Liver (tissue), 9 donors: Measurements from ENCODE around the gene MVB12B. TPM values are rescaled to one million over a fixed set of nuclear protein-coding genes. Genes with fewer than 3 reads are reported as not detected.

Experiments used
- DNase-seq: peaks from one replicate; pipeline ENCODE4 v3.0.0-alpha.2; 2017; ENCODE audit warnings: low spot score
- H3K27ac ChIP-seq, 2 donors: one replicate each; pipeline ENCODE4 v1.7.0; 2013; ENCODE audit warnings: inconsistent platforms in 2 of 2, low read length in 2 of 2, control low read depth in 1 of 2, low read depth in 1 of 2, mild to moderate bottlenecking in 1 of 2
- H3K27me3 ChIP-seq, 4 donors: one replicate each; pipeline versions ENCODE4 v1.6.1 to v1.7.0; 2013; ENCODE audit warnings: low read length in 3 of 4, inconsistent platforms in 1 of 4, mild to moderate bottlenecking in 1 of 4, moderate library complexity in 1 of 4; ENCODE audit not compliant: control insufficient read depth in 4 of 4, insufficient read depth in 4 of 4
- H3K36me3 ChIP-seq, 4 donors: one replicate each; pipeline versions ENCODE4 v1.6.1 to v1.7.0; 2013; ENCODE audit warnings: low read length in 3 of 4, mild to moderate bottlenecking in 3 of 4, low read depth in 1 of 4, moderate library complexity in 1 of 4; ENCODE audit not compliant: control insufficient read depth in 4 of 4, insufficient read depth in 3 of 4
- H3K4me1 ChIP-seq, 4 donors: one replicate each; pipeline versions ENCODE4 v1.6.1 to v1.7.0; 2013; ENCODE audit warnings: low read length in 3 of 4, mild to moderate bottlenecking in 3 of 4, moderate library complexity in 1 of 4; ENCODE audit not compliant: control insufficient read depth in 4 of 4, insufficient read depth in 4 of 4
- H3K4me3 ChIP-seq, 3 donors: one replicate each; pipeline versions ENCODE4 v1.6.1 to v1.7.0; 2013; ENCODE audit warnings: low read length in 3 of 3, control low read depth in 1 of 3, low read depth in 1 of 3, mild to moderate bottlenecking in 1 of 3
- H3K9ac ChIP-seq, 2 donors: one replicate each; pipeline ENCODE4 v1.7.0; 2013; ENCODE audit warnings: low read length in 2 of 2, mild to moderate bottlenecking in 2 of 2, moderate library complexity in 2 of 2, control low read depth in 1 of 2, low read depth in 1 of 2
- H3K9me3 ChIP-seq, 4 donors: one replicate each; pipeline versions ENCODE4 v1.6.1 to v1.7.0; 2013; ENCODE audit warnings: low read length in 3 of 4; ENCODE audit not compliant: control insufficient read depth in 4 of 4
- EGR1 ChIP-seq, 2 donors: IDR thresholded peaks; 2 replicates each; pipeline ENCODE4 v1.6.1; 2016 to 2018; ENCODE audit warnings: antibody characterized with exemption in 2 of 2, low read depth in 2 of 2
- FOXA1 ChIP-seq: IDR thresholded peaks from 2 replicates; pipeline ENCODE4 v1.6.1; 2016; ENCODE audit warnings: antibody characterized with exemption
- FOXA2 ChIP-seq: IDR thresholded peaks from 2 replicates; pipeline ENCODE4 v1.6.1; 2016; ENCODE audit warnings: antibody characterized with exemption
- GABPA ChIP-seq, 2 donors: IDR thresholded peaks in 1 of 2; conservative IDR thresholded peaks in 1 of 2; 2 replicates each; pipeline ENCODE4 v1.6.1; 2016; ENCODE audit warnings: antibody characterized with exemption in 2 of 2, mild to moderate bottlenecking in 1 of 2, moderate library complexity in 1 of 2
- HNF4A ChIP-seq, 2 donors: conservative IDR thresholded peaks; 2 replicates each; pipeline ENCODE4 v1.6.1; 2016; ENCODE audit warnings: antibody characterized with exemption in 2 of 2, mild to moderate bottlenecking in 2 of 2
- HNF4G ChIP-seq: IDR thresholded peaks from 2 replicates; pipeline ENCODE4 v1.6.1; 2016; ENCODE audit warnings: antibody characterized with exemption
- JUND ChIP-seq, 2 donors: IDR thresholded peaks; 2 replicates each; pipeline ENCODE4 v1.6.1; 2016; ENCODE audit warnings: antibody characterized with exemption in 2 of 2
- NR2F2 ChIP-seq: IDR thresholded peaks from 2 replicates; pipeline ENCODE4 v1.6.1; 2016; ENCODE audit warnings: antibody characterized with exemption
- RAD21 ChIP-seq, 2 donors: IDR thresholded peaks; 2 replicates each; pipeline ENCODE4 v1.6.1; 2016; ENCODE audit warnings: antibody characterized with exemption in 2 of 2, mild to moderate bottlenecking in 2 of 2
- RXRA ChIP-seq, 2 donors: IDR thresholded peaks; 2 replicates each; pipeline ENCODE4 v1.6.1; 2017 to 2018; ENCODE audit warnings: antibody characterized with exemption in 2 of 2, mild to moderate bottlenecking in 1 of 2
- SP1 ChIP-seq: IDR thresholded peaks from 2 replicates; pipeline ENCODE4 v1.6.1; 2018; ENCODE audit warnings: antibody characterized with exemption, mild to moderate bottlenecking
- TAF1 ChIP-seq: conservative IDR thresholded peaks from 2 replicates; pipeline ENCODE4 v1.6.1; 2016; ENCODE audit warnings: antibody characterized with exemption, mild to moderate bottlenecking
- YY1 ChIP-seq: IDR thresholded peaks from 2 replicates; pipeline ENCODE4 v1.6.1; 2016; ENCODE audit warnings: antibody characterized with exemption, mild to moderate bottlenecking
- WGBS: extraction: QIAGEN DNeasy Blood & Tissue Kit; methylation state at CpG from one replicate; pipeline ENCODE4 v1.1.7; 2013; 5-methylcytosine and 5-hydroxymethylcytosine counted together
- polyA plus RNA-seq, 2 donors: library from polyadenylated mRNA; stranded (reverse) in 1 of 2; unstranded in 1 of 2; fragments of 200-250 nt in 1 of 2; fragments of >200 nt in 1 of 2; fragmentation: Nextera tagmentation in 1 of 2; extraction: Ambion mirVana in 1 of 2; gene quantifications; one replicate each; pipeline versions ENCODE4 v1.2.1 to v1.2.3, GENCODE V29; 2013 to 2015
- total RNA-seq, 2 donors: library from RNA; depleted of rRNA; stranded (reverse); fragments of >200 nt; gene quantifications; one replicate each; pipeline ENCODE4 v1.2.3, GENCODE V29; 2014
- TF ChIP-seq, protein P1 (sequence below): IDR thresholded peaks from 2 replicates; pipeline ENCODE4 v1.6.1; 2016; ENCODE audit warnings: antibody characterized with exemption, mild to moderate bottlenecking
- TF ChIP-seq, protein P2 (sequence below): IDR thresholded peaks from 2 replicates; pipeline ENCODE4 v1.6.1; 2016; ENCODE audit warnings: antibody characterized with exemption
- TF ChIP-seq, protein P3 (sequence below): fragments of 150-350 bp; IDR thresholded peaks from 2 replicates; pipeline ENCODE4 v1.5.1; 2017; ENCODE audit warnings: improper control_type of control experiment, low read depth, low read length; ENCODE audit not compliant: missing input control
- TF ChIP-seq, protein P4 (sequence below): IDR thresholded peaks from 2 replicates; pipeline ENCODE4 v1.6.1; 2016; ENCODE audit warnings: antibody characterized with exemption
- TF ChIP-seq, protein P5 (sequence below): IDR thresholded peaks from 2 replicates; pipeline ENCODE4 v1.6.1; 2016; ENCODE audit warnings: antibody characterized with exemption
- donor health status: healthy.
- donor health status: healthy.
- donor health status: healthy.
- donor health status: healthy.
- donor health status: healthy.

MVB12B gene
- total and polyA plus RNA-seq, 4 donors, result 5.3 to 12.4 (median 8.4) TPM

DNA sequence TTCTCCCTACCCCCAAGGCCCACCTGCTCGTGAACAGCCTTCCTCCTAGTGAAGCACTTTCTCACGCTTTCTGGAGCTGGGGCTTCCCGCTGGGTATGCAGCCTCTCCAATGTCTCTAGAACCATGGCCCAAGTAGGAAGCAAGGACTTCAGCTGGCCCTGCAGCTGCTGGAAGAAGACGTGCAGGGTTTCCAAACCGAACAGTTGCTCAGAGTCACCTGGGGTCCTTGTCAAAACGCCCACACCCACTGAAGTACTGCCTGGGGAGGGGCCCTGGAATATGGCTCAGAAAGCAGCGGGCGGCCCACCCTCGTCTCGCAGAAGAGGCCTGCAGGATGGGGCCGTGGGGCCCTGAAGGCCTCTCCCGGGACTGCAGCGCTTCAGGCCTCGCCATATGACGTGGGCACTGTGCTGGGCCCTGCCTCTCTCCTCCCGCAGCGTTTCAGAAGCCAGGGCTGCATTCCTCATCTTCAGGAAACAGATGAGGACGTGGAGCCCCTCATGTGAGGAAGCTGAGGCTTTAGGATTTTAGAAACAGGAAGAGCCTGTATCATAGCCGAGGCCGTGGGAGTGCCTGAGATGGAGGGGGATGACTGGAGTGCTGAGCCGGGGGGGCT is 171.1 kb downstream of the MVB12B start:
- Histone ChIP-seq H3K36me3 (no peaks in the 10 kb centered on the region), H3K9ac (no peak overlapping the region), H3K27me3 (no peaks in the 10 kb centered on the region), H3K4me1 (peaks cover 0 to 3% (median 0%) of the 10 kb centered on the region in 4 donors), H3K27ac (no peak overlapping the region), H3K9me3 (no peaks in the 10 kb centered on the region), H3K4me3 (no peak overlapping the region)
- no peak for DNase-seq
- 85% methylated on average over 21 of the region's 21 CpGs for WGBS
- TF ChIP-seq NR2F2 (no peak), FOXA2 (no peak), JUND (IDR thresholded peaks at IDR 0.05) (no peak), GABPA (IDR thresholded peaks at IDR 0.05 in 1 of 2, conservative IDR thresholded peaks at IDR 0.05 in 1 of 2) (no peak), YY1 (no peak), TAF1 (no peak), EGR1 (IDR thresholded peaks at IDR 0.05; ENCODE audit: low read depth in 2 of 2) (no peak), SP1 (no peak), FOXA1 (no peak), HNF4A (conservative IDR thresholded peaks at IDR 0.05) (no peak), RAD21 (IDR thresholded peaks at IDR 0.05) (no peak)
- TF ChIP-seq, protein P1, sequence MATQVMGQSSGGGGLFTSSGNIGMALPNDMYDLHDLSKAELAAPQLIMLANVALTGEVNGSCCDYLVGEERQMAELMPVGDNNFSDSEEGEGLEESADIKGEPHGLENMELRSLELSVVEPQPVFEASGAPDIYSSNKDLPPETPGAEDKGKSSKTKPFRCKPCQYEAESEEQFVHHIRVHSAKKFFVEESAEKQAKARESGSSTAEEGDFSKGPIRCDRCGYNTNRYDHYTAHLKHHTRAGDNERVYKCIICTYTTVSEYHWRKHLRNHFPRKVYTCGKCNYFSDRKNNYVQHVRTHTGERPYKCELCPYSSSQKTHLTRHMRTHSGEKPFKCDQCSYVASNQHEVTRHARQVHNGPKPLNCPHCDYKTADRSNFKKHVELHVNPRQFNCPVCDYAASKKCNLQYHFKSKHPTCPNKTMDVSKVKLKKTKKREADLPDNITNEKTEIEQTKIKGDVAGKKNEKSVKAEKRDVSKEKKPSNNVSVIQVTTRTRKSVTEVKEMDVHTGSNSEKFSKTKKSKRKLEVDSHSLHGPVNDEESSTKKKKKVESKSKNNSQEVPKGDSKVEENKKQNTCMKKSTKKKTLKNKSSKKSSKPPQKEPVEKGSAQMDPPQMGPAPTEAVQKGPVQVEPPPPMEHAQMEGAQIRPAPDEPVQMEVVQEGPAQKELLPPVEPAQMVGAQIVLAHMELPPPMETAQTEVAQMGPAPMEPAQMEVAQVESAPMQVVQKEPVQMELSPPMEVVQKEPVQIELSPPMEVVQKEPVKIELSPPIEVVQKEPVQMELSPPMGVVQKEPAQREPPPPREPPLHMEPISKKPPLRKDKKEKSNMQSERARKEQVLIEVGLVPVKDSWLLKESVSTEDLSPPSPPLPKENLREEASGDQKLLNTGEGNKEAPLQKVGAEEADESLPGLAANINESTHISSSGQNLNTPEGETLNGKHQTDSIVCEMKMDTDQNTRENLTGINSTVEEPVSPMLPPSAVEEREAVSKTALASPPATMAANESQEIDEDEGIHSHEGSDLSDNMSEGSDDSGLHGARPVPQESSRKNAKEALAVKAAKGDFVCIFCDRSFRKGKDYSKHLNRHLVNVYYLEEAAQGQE, result no peak
- TF ChIP-seq, protein P2, sequence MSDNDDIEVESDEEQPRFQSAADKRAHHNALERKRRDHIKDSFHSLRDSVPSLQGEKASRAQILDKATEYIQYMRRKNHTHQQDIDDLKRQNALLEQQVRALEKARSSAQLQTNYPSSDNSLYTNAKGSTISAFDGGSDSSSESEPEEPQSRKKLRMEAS, result no peak
- TF ChIP-seq, protein P3, sequence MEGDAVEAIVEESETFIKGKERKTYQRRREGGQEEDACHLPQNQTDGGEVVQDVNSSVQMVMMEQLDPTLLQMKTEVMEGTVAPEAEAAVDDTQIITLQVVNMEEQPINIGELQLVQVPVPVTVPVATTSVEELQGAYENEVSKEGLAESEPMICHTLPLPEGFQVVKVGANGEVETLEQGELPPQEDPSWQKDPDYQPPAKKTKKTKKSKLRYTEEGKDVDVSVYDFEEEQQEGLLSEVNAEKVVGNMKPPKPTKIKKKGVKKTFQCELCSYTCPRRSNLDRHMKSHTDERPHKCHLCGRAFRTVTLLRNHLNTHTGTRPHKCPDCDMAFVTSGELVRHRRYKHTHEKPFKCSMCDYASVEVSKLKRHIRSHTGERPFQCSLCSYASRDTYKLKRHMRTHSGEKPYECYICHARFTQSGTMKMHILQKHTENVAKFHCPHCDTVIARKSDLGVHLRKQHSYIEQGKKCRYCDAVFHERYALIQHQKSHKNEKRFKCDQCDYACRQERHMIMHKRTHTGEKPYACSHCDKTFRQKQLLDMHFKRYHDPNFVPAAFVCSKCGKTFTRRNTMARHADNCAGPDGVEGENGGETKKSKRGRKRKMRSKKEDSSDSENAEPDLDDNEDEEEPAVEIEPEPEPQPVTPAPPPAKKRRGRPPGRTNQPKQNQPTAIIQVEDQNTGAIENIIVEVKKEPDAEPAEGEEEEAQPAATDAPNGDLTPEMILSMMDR, result no peak
- TF ChIP-seq, protein P4, sequence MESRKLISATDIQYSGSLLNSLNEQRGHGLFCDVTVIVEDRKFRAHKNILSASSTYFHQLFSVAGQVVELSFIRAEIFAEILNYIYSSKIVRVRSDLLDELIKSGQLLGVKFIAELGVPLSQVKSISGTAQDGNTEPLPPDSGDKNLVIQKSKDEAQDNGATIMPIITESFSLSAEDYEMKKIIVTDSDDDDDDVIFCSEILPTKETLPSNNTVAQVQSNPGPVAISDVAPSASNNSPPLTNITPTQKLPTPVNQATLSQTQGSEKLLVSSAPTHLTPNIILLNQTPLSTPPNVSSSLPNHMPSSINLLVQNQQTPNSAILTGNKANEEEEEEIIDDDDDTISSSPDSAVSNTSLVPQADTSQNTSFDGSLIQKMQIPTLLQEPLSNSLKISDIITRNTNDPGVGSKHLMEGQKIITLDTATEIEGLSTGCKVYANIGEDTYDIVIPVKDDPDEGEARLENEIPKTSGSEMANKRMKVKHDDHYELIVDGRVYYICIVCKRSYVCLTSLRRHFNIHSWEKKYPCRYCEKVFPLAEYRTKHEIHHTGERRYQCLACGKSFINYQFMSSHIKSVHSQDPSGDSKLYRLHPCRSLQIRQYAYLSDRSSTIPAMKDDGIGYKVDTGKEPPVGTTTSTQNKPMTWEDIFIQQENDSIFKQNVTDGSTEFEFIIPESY, result no peak

DNA sequence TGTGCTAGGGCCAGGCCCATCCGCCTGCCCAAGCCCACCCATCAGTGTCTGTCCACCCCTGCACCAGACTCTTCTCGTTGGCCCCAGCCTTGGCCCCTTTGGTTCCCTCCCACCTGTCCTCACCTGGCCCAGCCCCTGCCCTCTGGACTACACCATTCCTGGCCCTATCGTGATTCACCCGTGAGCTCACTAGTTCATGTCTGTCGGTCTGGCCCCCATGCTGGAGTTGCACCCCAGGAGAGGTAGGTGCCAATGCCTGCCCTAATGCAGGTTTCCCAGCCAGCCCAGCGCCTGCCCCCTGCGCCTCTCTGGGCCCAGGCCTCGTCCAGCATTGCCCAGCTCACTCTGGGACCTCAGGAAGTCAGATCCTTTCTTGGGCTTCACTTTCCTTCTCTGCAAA is 171.7 kb downstream of the MVB12B start:
- H3K9me3 ChIP-seq, result no peaks in the 10 kb centered on the region
- no peaks in the 10 kb centered on the region for H3K36me3 ChIP-seq
- H3K27ac ChIP-seq, result no peak overlapping the region
- no peaks in the 10 kb centered on the region for H3K27me3 ChIP-seq
- peaks cover 0 to 3% (median 0%) of the 10 kb centered on the region in 4 donors for H3K4me1 ChIP-seq
- 85% methylated on average over 8 of the region's 8 CpGs for WGBS
- no peak overlapping the region for H3K4me3 ChIP-seq
- no peak for DNase-seq
- H3K9ac ChIP-seq, result no peak overlapping the region
- TF ChIP-seq HNF4G (no peak), JUND (IDR thresholded peaks at IDR 0.05) (no peak), RXRA (IDR thresholded peaks at IDR 0.05) (no peak), FOXA1 (no peak), HNF4A (conservative IDR thresholded peaks at IDR 0.05) (no peak), EGR1 (IDR thresholded peaks at IDR 0.05; ENCODE audit: low read depth in 2 of 2) (no peak), NR2F2 (no peak), GABPA (IDR thresholded peaks at IDR 0.05 in 1 of 2, conservative IDR thresholded peaks at IDR 0.05 in 1 of 2) (no peak), RAD21 (IDR thresholded peaks at IDR 0.05) (no peak), YY1 (no peak), FOXA2 (no peak), TAF1 (no peak)
- TF ChIP-seq, protein P3, result no peak
- TF ChIP-seq, protein P5, sequence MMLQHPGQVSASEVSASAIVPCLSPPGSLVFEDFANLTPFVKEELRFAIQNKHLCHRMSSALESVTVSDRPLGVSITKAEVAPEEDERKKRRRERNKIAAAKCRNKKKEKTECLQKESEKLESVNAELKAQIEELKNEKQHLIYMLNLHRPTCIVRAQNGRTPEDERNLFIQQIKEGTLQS, result no peak
- TF ChIP-seq, protein P2, result no peak
- TF ChIP-seq, protein P4, result no peak
